ENCODE results near the gene BICRA.

Gene BICRA

DNA sequence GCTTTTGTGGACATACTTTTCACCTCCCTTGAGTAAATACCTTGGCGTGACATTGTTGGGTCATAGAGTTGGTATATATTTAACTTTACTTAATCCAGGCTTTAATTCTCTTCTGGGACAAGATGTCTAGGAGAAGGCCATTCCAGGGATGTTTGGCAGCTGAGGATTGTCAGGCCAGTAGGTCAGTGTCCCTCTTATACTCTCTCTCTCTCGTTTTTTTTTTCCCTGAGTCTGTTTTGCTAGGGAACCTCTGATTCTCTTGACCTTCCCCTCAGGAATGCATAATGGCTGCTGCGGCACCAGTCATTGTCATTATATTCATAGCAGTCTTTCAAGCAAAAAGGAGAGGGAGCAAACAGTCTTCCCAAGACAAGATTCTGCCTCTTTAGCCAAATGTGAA, 48.8 kb downstream of the BICRA start:
- Histone ChIP-seq H3K4me3 (replicated peaks; ENCODE audit: low read depth, low read length) (no peak overlapping the region), H3K27me3 (replicated peaks; ENCODE audit: control insufficient read depth, insufficient read depth, low read length) (no peaks in the 10 kb centered on the region), H3K36me3 (ENCODE audit: control insufficient read depth, insufficient read depth, low read length) (no peaks in the 10 kb centered on the region; the same call in none of the 2 replicates)
- DNase-seq (ENCODE audit: extremely low read depth, insufficient read length) = no peak
- TF ChIP-seq, protein P1, sequence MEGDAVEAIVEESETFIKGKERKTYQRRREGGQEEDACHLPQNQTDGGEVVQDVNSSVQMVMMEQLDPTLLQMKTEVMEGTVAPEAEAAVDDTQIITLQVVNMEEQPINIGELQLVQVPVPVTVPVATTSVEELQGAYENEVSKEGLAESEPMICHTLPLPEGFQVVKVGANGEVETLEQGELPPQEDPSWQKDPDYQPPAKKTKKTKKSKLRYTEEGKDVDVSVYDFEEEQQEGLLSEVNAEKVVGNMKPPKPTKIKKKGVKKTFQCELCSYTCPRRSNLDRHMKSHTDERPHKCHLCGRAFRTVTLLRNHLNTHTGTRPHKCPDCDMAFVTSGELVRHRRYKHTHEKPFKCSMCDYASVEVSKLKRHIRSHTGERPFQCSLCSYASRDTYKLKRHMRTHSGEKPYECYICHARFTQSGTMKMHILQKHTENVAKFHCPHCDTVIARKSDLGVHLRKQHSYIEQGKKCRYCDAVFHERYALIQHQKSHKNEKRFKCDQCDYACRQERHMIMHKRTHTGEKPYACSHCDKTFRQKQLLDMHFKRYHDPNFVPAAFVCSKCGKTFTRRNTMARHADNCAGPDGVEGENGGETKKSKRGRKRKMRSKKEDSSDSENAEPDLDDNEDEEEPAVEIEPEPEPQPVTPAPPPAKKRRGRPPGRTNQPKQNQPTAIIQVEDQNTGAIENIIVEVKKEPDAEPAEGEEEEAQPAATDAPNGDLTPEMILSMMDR (IDR thresholded peaks at IDR 0.05; ENCODE audit: insufficient read depth, low read length, poor library complexity, severe bottlenecking) = no peak

DNA sequence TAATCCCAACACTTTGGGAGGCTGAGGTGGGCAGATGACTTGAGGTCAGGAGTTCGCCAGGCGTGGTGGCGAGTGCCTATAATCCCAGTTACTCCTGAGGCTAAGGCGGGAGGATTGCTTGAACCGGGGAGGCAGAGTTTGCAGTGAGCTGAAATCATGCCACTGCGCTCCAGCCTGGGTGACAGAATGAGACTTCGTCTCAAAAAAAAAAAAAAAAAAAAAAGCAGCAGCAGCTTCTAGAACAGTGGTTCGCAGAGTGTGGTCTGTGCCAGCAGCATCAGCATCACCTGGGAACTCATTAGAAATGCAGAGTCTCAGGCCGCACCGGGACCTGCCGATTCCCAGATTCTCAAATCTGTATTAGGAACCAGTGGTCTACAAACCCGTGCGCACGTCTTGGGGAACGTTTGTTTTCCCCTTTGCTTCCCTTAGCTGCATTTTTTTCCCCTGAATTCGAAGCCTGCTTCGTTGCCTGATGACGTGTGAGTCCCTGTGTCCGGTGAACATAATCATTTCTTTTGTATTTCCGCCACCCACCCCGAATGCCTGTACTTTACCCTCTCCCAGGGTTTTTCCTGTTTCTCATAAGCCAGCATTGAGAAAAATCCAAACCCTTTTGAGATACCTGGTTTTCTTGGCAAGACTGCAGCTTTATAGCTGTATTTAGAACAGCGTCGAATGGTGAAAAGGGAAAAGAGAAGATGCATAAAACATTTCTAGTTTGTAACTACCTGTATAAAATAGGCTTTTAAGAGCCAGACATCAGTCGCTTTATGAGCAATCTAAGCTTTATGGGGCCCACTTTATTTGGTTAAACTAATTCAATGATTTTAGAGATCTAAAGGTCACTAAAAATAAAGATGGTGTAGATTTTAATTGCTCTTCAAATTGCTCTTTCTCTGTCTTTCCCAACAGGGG, 49.8 kb downstream of the BICRA start:
- Histone ChIP-seq H3K36me3 (ENCODE audit: control insufficient read depth, insufficient read depth, low read length) (no peaks in the 10 kb centered on the region; the same call in 1 of the 2 replicates), H3K27me3 (replicated peaks; ENCODE audit: control insufficient read depth, insufficient read depth, low read length) (no peaks in the 10 kb centered on the region), H3K4me3 (replicated peaks; ENCODE audit: low read depth, low read length) (no peak overlapping the region)
- DNase-seq (ENCODE audit: extremely low read depth, insufficient read length) = no peak
- TF ChIP-seq, protein P1 (IDR thresholded peaks at IDR 0.05; ENCODE audit: insufficient read depth, low read length, poor library complexity, severe bottlenecking) = no peak

DNA sequence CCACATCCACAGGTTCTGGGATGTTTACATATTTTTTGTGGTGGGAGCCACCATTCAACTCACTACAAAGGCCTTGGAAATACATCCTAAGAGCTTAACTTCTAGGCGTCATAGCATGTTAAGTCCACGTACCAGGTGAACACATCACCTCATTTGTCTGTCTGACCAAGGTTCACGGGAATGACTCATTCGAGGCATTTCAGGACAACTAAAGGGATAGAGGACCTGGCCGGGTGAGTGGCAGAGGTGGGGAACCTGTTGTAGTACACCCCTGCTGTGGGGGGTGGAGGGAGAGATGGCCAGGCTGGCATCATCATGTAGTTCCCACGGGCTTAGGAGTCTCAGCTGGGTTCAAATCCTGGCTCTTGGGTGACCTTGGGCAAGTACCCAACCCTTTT, 51.5 kb downstream of the BICRA start:
- DNase-seq (ENCODE audit: extremely low read depth, insufficient read length) = no peak
- no peak overlapping the region for H3K4me3 ChIP-seq (replicated peaks; ENCODE audit: low read depth, low read length)
- H3K36me3 ChIP-seq (ENCODE audit: control insufficient read depth, insufficient read depth, low read length) = no peaks in the 10 kb centered on the region
- TF ChIP-seq, protein P1 (IDR thresholded peaks at IDR 0.05; ENCODE audit: insufficient read depth, low read length, poor library complexity, severe bottlenecking) = no peak
- H3K27me3 ChIP-seq (replicated peaks; ENCODE audit: control insufficient read depth, insufficient read depth, low read length) = no peaks in the 10 kb centered on the region

DNA sequence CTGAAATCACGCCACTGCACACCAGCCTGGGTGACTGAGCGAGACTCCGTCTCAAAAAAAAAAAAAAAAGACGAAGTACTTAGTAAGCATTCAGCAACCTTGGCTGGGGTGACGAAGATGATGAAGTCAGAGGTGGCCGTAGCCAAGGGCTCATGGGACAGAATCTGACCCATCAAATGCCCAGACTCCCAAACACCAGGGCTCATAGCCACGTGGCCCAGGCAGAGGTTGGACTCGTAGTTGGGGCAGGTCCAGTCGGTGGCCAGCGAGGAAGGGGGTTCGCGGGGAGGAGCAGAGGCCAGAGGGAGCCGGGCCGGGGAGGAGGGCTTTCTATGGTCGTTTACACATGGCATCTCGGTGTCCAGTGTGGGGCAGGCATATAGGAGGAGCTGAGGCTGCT, 52.2 kb downstream of the BICRA start:
- TF ChIP-seq, protein P1 (IDR thresholded peaks at IDR 0.05; ENCODE audit: insufficient read depth, low read length, poor library complexity, severe bottlenecking) = no peak
- no peak overlapping the region for H3K4me3 ChIP-seq (replicated peaks; ENCODE audit: low read depth, low read length)
- H3K36me3 ChIP-seq (ENCODE audit: control insufficient read depth, insufficient read depth, low read length) = no peaks in the 10 kb centered on the region

DNA sequence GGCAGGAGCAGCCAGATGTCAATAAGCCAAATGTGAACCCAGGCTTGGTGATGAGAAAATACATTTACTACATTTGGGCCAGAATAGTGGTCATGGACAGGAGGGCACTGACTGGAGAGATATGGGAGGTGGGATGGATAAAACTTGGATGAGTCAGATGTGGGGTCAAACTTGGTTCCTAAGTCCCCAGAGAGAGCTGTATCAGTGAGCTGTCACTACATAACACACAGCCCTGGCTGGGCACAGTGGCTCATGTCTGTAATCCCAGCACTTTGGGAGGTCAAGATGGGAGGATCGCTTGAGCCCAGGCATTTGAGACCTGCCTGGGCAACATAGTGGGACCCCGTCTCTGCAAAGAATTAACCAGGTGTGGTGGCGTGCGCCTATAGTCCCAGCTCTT, 52.7 kb downstream of the BICRA start:
- TF ChIP-seq, protein P1 (IDR thresholded peaks at IDR 0.05; ENCODE audit: insufficient read depth, low read length, poor library complexity, severe bottlenecking) = no peak
- H3K4me3 ChIP-seq (replicated peaks; ENCODE audit: low read depth, low read length) = no peak overlapping the region
- no peak for DNase-seq (ENCODE audit: extremely low read depth, insufficient read length)
- H3K27me3 ChIP-seq (replicated peaks; ENCODE audit: control insufficient read depth, insufficient read depth, low read length) = no peaks in the 10 kb centered on the region
- no peaks in the 10 kb centered on the region for H3K36me3 ChIP-seq (ENCODE audit: control insufficient read depth, insufficient read depth, low read length)

More for the DNA sequence above, 52.2 kb downstream of the BICRA start:
- no peaks in the 10 kb centered on the region for H3K27me3 ChIP-seq (replicated peaks; ENCODE audit: control insufficient read depth, insufficient read depth, low read length)
- no peak for DNase-seq (ENCODE audit: extremely low read depth, insufficient read length)
